ENCODE data around the gene PXDN.
"Not testable (repeated sequence)": the region's sequence is repeated elsewhere in the genome, so short reads cannot be mapped to it uniquely, and the experiment has no call there.

Gene PXDN

DNA sequence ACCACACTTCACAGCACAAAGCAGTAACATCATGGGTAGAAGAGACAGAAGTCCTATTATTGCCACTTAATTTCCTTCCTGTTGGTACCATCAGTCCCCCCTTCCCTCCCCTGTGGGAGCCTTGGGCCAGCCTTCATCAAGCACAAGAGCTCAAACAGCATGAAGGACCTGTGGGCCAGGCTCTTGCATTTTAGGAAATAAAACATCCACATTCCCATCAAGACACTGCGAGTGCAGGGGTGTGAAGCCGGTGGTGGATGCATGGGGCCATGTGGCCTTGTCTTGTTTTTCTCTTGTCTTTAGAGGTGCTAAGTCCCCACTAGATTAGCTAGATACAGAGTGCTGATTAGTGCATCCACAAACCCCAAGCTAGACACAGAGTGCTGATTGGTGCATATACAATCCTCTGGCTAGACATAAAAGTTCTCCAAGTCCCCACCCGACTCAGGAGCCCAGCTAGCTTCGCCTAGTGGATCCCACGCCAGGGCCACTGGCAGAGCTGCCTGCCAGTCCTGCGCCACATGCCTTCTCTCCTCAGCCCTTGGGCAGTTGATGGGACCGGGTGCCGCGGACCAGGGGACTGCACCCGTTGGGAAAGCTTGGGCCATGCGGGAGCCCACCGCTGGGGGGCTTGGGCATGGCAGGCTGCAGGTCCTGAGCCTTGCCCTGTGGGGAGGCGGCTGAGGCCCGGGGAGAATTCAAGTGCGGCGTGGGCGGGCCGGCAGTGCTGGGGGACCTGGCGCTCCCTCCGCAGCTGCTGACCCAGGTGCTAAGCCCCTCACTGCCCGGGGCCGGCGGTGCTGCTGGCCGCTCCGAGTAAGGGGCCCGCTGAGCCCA lies 14.7 kb upstream of the PXDN start:
- Histone ChIP-seq H3K27ac (ENCODE audit: low read length) (no peak overlapping the region), H3K9me3 (ENCODE audit: insufficient read depth, low read length, severe bottlenecking) (peaks cover 16% of the 10 kb centered on the region), H4K20me1 (ENCODE audit: insufficient read depth, low read length) (no peaks in the 10 kb centered on the region)

DNA sequence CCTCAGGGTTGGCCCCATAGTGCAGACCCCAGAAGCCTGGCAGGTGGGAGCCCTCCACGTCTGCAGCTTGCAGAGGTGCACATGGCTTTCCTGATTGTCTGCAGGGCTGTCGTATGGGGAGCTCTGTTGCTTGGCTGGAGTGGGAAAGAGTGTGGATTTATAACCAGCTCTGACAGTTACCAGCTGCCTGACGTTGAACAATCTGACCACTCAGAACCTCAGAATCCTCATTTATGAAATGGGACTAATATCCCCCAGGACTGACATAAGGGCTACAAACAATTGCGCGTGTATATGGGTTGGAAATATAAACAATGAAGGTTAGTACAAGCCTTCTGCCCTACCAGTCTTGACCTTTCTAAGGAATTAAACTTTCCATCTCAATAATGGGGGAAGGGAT lies 13.9 kb upstream of the PXDN start:
- TF ChIP-seq EZH2 (IDR thresholded peaks at IDR 0.05; ENCODE audit: borderline replicate concordance, low read depth, low read length, severe bottlenecking) (no peak), CTCF (IDR thresholded peaks at IDR 0.05; ENCODE audit: borderline replicate concordance, extremely low read depth, low read length, poor library complexity, severe bottlenecking) (no peak)
- H3K27me3 ChIP-seq (ENCODE audit: insufficient read depth, low read length, poor library complexity): no peaks in the 10 kb centered on the region
- ATAC-seq (ENCODE audit: insufficient read depth, low read depth): no peak
- no peaks in the 10 kb centered on the region for H3K4me1 ChIP-seq (ENCODE audit: insufficient read depth, low read length)
- H3K36me3 ChIP-seq (ENCODE audit: insufficient read depth, low read length): no peaks in the 10 kb centered on the region
- H3K4me3 ChIP-seq (ENCODE audit: low read depth in 1 of 2, low read length in 2 of 2): no peak overlapping the region
- no peak for DNase-seq
- no peaks in the 10 kb centered on the region for H3K79me2 ChIP-seq (ENCODE audit: insufficient read depth, low read length)
- peaks cover 21% of the 10 kb centered on the region for H3K9me3 ChIP-seq (ENCODE audit: insufficient read depth, low read length, severe bottlenecking)
- H3K9ac ChIP-seq (ENCODE audit: low read depth, low read length): no peak overlapping the region
- no peak overlapping the region for H3K4me2 ChIP-seq (ENCODE audit: insufficient read depth, low read length)
- H2AFZ ChIP-seq (ENCODE audit: low read depth, low read length): no peak overlapping the region
- H3K27ac ChIP-seq (ENCODE audit: low read length): no peak overlapping the region
- no peaks in the 10 kb centered on the region for H4K20me1 ChIP-seq (ENCODE audit: insufficient read depth, low read length)

More for the DNA sequence above, 14.7 kb upstream of the PXDN start:
- Histone ChIP-seq H3K9ac (ENCODE audit: low read depth, low read length) (no peak overlapping the region), H3K4me1 (ENCODE audit: insufficient read depth, low read length) (no peaks in the 10 kb centered on the region), H3K27me3 (ENCODE audit: insufficient read depth, low read length, poor library complexity) (no peaks in the 10 kb centered on the region), H3K79me2 (ENCODE audit: insufficient read depth, low read length) (no peaks in the 10 kb centered on the region), H2AFZ (ENCODE audit: low read depth, low read length) (no peak overlapping the region), H3K4me2 (ENCODE audit: insufficient read depth, low read length) (no peak overlapping the region), H3K36me3 (ENCODE audit: insufficient read depth, low read length) (no peaks in the 10 kb centered on the region), H3K4me3 (ENCODE audit: low read depth in 1 of 2, low read length in 2 of 2) (no peak overlapping the region)
- TF ChIP-seq EZH2 (IDR thresholded peaks at IDR 0.05; ENCODE audit: borderline replicate concordance, low read depth, low read length, severe bottlenecking) (no peak), CTCF (IDR thresholded peaks at IDR 0.05; ENCODE audit: borderline replicate concordance, extremely low read depth, low read length, poor library complexity, severe bottlenecking) (no peak)
- DNase-seq (no peak), ATAC-seq (ENCODE audit: insufficient read depth, low read depth) (no peak)

DNA sequence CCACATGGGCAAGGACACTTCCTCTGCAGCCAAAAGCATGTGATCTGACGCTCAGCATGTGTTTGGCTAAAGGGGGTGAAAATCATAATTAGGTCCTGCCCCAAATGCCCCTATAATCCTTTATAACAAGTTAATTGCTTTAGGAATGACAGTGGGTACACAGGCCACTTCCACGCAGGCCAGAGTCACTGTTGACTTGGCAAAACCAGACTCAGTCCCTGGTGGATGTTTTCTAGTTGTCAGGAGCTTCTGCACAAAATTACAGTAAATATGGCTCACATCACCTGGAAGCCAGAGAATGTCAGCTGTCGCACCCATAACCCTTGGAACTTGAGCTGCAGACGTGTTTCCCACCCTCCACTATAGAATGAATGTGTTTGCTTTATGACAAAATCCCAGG lies 13.3 kb upstream of the PXDN start:
- Histone ChIP-seq H3K4me2 (ENCODE audit: insufficient read depth, low read length) (no peak overlapping the region), H3K4me3 (ENCODE audit: low read depth in 1 of 2, low read length in 2 of 2) (no peak overlapping the region), H3K27me3 (ENCODE audit: insufficient read depth, low read length, poor library complexity) (no peaks in the 10 kb centered on the region), H4K20me1 (ENCODE audit: insufficient read depth, low read length) (no peaks in the 10 kb centered on the region), H3K9ac (ENCODE audit: low read depth, low read length) (no peak overlapping the region), H3K4me1 (ENCODE audit: insufficient read depth, low read length) (no peaks in the 10 kb centered on the region), H3K27ac (ENCODE audit: low read length) (no peak overlapping the region), H3K79me2 (ENCODE audit: insufficient read depth, low read length) (no peaks in the 10 kb centered on the region), H3K9me3 (ENCODE audit: insufficient read depth, low read length, severe bottlenecking) (peaks cover 21% of the 10 kb centered on the region), H2AFZ (ENCODE audit: low read depth, low read length) (no peak overlapping the region), H3K36me3 (ENCODE audit: insufficient read depth, low read length) (no peaks in the 10 kb centered on the region)
- TF ChIP-seq EZH2 (IDR thresholded peaks at IDR 0.05; ENCODE audit: borderline replicate concordance, low read depth, low read length, severe bottlenecking) (no peak), CTCF (IDR thresholded peaks at IDR 0.05; ENCODE audit: borderline replicate concordance, extremely low read depth, low read length, poor library complexity, severe bottlenecking) (no peak)
- DNase-seq (no peak), ATAC-seq (ENCODE audit: insufficient read depth, low read depth) (no peak)

GRCh38 chr2:1757146-1757545 lies 12.8 kb upstream of the PXDN start:
- H3K9me3 ChIP-seq (ENCODE audit: insufficient read depth, low read length, severe bottlenecking): peaks cover 21% of the 10 kb centered on the region
- not testable (repeated sequence) for H3K9ac ChIP-seq (ENCODE audit: low read depth, low read length); H3K4me1 ChIP-seq (ENCODE audit: insufficient read depth, low read length); H4K20me1 ChIP-seq (ENCODE audit: insufficient read depth, low read length); ATAC-seq (ENCODE audit: insufficient read depth, low read depth); H2AFZ ChIP-seq (ENCODE audit: low read depth, low read length); H3K4me3 ChIP-seq (ENCODE audit: low read depth in 1 of 2, low read length in 2 of 2); H3K27me3 ChIP-seq (ENCODE audit: insufficient read depth, low read length, poor library complexity); H3K36me3 ChIP-seq (ENCODE audit: insufficient read depth, low read length); DNase-seq; H3K27ac ChIP-seq (ENCODE audit: low read length); H3K4me2 ChIP-seq (ENCODE audit: insufficient read depth, low read length); H3K79me2 ChIP-seq (ENCODE audit: insufficient read depth, low read length)
